CD4-positive, alpha-beta T cell treated with Interleukin-17A for 1 hour (primary cell): ENCODE data around the gene UBE2G2.

Experiments used
- DNase-seq: peaks from one replicate; pipeline ENCODE4 v3.0.0-alpha.2; 2020

The UBE2G2 gene

GRCh38 chr21:44762221-44763049, 39.2 kb downstream of the UBE2G2 start:
- DNase-seq: no peak

- DNase-seq: no peak
These were observed 39.8 kb downstream of the UBE2G2 start for GRCh38 chr21:44761747-44762208.

- DNase-seq: peak; percentile 9
These were observed 40.5 kb downstream of the UBE2G2 start for GRCh38 chr21:44761011-44761729.

GRCh38 chr21:44760376-44760775, 41.2 kb downstream of the UBE2G2 start:
- DNase-seq: no peak

- DNase-seq: no peak
These were observed 41.9 kb downstream of the UBE2G2 start for GRCh38 chr21:44759628-44760285.

- DNase-seq: no peak
These were observed 42.6 kb downstream of the UBE2G2 start for GRCh38 chr21:44758781-44759627.

GRCh38 chr21:44758141-44758561, 43.5 kb downstream of the UBE2G2 start:
- no peak for DNase-seq

GRCh38 chr21:44757731-44758130, 43.9 kb downstream of the UBE2G2 start:
- DNase-seq: no peak

- DNase-seq: no peak
These were observed 45.0 kb downstream of the UBE2G2 start for GRCh38 chr21:44756423-44757185.

GRCh38 chr21:44755227-44755626, 46.4 kb downstream of the UBE2G2 start:
- peak; percentile 7 for DNase-seq

- no peak for DNase-seq
These were observed 48.3 kb downstream of the UBE2G2 start for GRCh38 chr21:44753357-44753756.

- DNase-seq: no peak
These were observed 48.9 kb downstream of the UBE2G2 start for GRCh38 chr21:44752671-44753235.

- DNase-seq: no peak
These were observed 49.6 kb downstream of the UBE2G2 start for GRCh38 chr21:44751799-44752636.

GRCh38 chr21:44751186-44751798, 50.3 kb downstream of the UBE2G2 start:
- no peak for DNase-seq

- no peak for DNase-seq
These were observed 51.0 kb downstream of the UBE2G2 start for GRCh38 chr21:44750675-44751025.

GRCh38 chr21:44749759-44750674, 51.6 kb downstream of the UBE2G2 start:
- no peak for DNase-seq

GRCh38 chr21:44749116-44749758, 52.4 kb downstream of the UBE2G2 start:
- no peak for DNase-seq

- no peak for DNase-seq
These were observed 53.0 kb downstream of the UBE2G2 start for GRCh38 chr21:44748621-44749020.
